Progenitor cell of endocrine pancreas (in vitro differentiated cells): ENCODE data around the gene FTSJ1. TPM values are rescaled to one million over a fixed set of nuclear protein-coding genes. Genes with fewer than 3 reads are reported as not detected.
"Not testable (repeated sequence)": the region's sequence is repeated elsewhere in the genome, so short reads cannot be mapped to it uniquely, and the experiment has no call there.

ENCODE experiments used
- DNase-seq: peaks from one replicate; pipeline ENCODE4 v3.0.0; 2021; ENCODE audit warnings: low spot score; ENCODE audit not compliant: unreplicated experiment
- H3K27ac Mint-ChIP-seq: 2 replicates; pipeline ENCODE4 v1.8.0; 2021; ENCODE audit warnings: mild to moderate bottlenecking, moderate library complexity, mixed read lengths
- H3K27me3 Mint-ChIP-seq: 2 replicates; pipeline ENCODE4 v1.8.0; 2021; ENCODE audit warnings: mixed read lengths
- H3K36me3 Mint-ChIP-seq: 2 replicates; pipeline ENCODE4 v1.8.0; 2022; ENCODE audit warnings: mixed read lengths; ENCODE audit not compliant: insufficient read depth
- H3K4me1 Mint-ChIP-seq: 2 replicates; pipeline ENCODE4 v1.8.0; 2021; ENCODE audit warnings: low read depth, mixed read lengths
- H3K4me3 Mint-ChIP-seq: 2 replicates; pipeline ENCODE4 v1.8.0; 2021; ENCODE audit warnings: low read depth, mild to moderate bottlenecking, moderate library complexity, mixed read lengths
- H3K9me3 Mint-ChIP-seq: 2 replicates; pipeline ENCODE4 v1.8.0; 2021; ENCODE audit warnings: low read depth, mixed read lengths
- total RNA-seq: library from RNA; stranded (reverse); gene quantifications from 2 replicates; pipeline ENCODE4 v1.2.1, GENCODE V29; 2021
- TF ChIP-seq, protein P1 (sequence below): fragments of 200-600 bp; sonication (generic); IDR thresholded peaks from one replicate; pipeline ENCODE4 v1.5.0; 2021; ENCODE audit warnings: antibody characterized with exemption, mild to moderate bottlenecking; ENCODE audit not compliant: unreplicated experiment

FTSJ1 gene
- total RNA-seq, 1 donor from 2014 or later: 40.5 TPM

DNA sequence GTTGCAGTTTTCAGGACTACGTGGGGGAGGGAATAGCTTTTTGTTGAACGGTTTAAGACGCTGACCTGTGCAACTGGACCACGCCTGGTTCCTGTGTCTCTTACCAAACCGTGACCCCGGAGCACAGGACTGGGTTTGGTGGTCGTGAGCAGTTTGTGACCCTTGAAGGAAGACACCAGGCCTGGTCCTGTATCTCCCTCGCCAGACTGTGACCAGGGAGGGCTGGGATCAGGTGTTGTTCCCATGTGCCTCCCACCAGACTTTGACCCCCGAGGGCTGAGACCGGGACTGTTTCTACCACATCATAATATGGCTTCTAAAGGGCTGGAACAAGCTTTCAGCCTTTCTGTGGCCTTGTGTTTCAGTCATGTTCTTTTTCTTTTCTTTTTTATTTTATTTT lies 46.3 kb downstream of the FTSJ1 start:
- Mint-ChIP-seq H3K27me3 (no peaks in the 10 kb centered on the region), H3K9me3 (peaks cover 7% of the 10 kb centered on the region), H3K27ac (peak overlapping the region; percentile 93), H3K4me1 (peaks cover 8% of the 10 kb centered on the region), H3K36me3 (peaks cover 1% of the 10 kb centered on the region), H3K4me3 (peak overlapping the region; percentile 87)
- TF ChIP-seq, protein P1, sequence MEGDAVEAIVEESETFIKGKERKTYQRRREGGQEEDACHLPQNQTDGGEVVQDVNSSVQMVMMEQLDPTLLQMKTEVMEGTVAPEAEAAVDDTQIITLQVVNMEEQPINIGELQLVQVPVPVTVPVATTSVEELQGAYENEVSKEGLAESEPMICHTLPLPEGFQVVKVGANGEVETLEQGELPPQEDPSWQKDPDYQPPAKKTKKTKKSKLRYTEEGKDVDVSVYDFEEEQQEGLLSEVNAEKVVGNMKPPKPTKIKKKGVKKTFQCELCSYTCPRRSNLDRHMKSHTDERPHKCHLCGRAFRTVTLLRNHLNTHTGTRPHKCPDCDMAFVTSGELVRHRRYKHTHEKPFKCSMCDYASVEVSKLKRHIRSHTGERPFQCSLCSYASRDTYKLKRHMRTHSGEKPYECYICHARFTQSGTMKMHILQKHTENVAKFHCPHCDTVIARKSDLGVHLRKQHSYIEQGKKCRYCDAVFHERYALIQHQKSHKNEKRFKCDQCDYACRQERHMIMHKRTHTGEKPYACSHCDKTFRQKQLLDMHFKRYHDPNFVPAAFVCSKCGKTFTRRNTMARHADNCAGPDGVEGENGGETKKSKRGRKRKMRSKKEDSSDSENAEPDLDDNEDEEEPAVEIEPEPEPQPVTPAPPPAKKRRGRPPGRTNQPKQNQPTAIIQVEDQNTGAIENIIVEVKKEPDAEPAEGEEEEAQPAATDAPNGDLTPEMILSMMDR: no peak
- no peak for DNase-seq

DNA sequence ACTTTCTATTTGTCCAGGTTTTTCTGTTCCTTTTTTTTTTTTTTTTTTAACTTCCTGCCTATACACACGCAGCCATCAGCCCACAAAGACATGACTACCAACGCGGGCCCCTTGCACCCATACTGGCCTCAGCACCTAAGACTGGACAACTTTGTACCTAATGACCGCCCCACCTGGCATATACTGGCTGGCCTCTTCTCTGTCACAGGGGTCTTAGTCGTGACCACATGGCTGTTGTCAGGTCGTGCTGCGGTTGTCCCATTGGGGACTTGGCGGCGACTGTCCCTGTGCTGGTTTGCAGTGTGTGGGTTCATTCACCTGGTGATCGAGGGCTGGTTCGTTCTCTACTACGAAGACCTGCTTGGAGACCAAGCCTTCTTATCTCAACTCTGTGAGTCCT lies 47.7 kb downstream of the FTSJ1 start:
- DNase-seq: no peak
- H3K4me1 Mint-ChIP-seq: peaks cover 8% of the 10 kb centered on the region
- H3K9me3 Mint-ChIP-seq: peaks cover 8% of the 10 kb centered on the region
- H3K36me3 Mint-ChIP-seq: peaks cover 7% of the 10 kb centered on the region
- H3K27me3 Mint-ChIP-seq: no peaks in the 10 kb centered on the region
- H3K4me3 Mint-ChIP-seq: peak overlapping the region; percentile 45
- H3K27ac Mint-ChIP-seq: peak overlapping the region; percentile 49
- TF ChIP-seq, protein P1: no peak

DNA sequence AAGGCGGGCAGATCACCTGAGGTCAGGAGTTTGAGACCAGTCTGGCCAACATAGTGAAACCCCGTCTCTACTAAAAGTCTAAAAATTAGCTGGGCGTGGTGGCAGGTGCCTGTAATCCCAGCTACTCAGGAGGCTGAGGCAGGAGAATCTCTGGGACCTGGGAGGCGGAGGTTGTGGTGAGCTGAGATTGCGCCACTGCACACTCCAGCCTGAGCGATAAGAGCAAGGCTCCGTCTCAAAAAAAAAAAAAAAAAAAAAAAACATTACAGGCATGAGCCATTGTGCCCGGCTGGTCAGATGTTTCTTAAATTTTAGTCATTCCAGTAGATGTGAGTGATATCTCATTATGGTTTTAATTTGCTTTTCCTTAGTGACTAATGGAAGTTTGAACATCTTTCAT lies 49.9 kb downstream of the FTSJ1 start:
- not testable (repeated sequence) for H3K36me3 Mint-ChIP-seq, H3K27me3 Mint-ChIP-seq, H3K27ac Mint-ChIP-seq, H3K4me1 Mint-ChIP-seq, DNase-seq, H3K4me3 Mint-ChIP-seq, H3K9me3 Mint-ChIP-seq

DNA sequence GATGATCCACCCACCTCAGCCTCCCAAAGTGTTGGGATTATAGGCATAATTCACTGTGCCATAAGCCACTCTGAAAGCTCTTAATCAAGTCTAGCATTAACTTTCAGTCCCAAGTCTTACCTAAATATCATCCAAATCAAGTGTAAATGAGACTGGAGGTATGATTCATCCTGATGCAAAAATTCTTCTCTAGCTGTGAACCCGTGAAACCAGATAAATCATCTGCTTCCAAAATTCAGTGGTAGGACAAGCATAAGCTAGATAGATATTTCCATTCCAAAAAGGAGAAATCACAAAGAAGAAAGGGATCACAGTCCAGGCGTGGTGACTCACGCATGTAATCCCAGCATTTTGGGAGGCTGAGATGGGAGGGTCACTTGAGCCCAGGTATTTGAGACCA lies 54.7 kb downstream of the FTSJ1 start:
- no peaks in the 10 kb centered on the region for H3K4me1 Mint-ChIP-seq
- no peak overlapping the region for H3K27ac Mint-ChIP-seq
- DNase-seq: no peak
- TF ChIP-seq, protein P1: no peak
- no peak overlapping the region for H3K4me3 Mint-ChIP-seq
- H3K36me3 Mint-ChIP-seq: peaks cover 7% of the 10 kb centered on the region
- H3K27me3 Mint-ChIP-seq: no peaks in the 10 kb centered on the region
- peaks cover 24% of the 10 kb centered on the region for H3K9me3 Mint-ChIP-seq

DNA sequence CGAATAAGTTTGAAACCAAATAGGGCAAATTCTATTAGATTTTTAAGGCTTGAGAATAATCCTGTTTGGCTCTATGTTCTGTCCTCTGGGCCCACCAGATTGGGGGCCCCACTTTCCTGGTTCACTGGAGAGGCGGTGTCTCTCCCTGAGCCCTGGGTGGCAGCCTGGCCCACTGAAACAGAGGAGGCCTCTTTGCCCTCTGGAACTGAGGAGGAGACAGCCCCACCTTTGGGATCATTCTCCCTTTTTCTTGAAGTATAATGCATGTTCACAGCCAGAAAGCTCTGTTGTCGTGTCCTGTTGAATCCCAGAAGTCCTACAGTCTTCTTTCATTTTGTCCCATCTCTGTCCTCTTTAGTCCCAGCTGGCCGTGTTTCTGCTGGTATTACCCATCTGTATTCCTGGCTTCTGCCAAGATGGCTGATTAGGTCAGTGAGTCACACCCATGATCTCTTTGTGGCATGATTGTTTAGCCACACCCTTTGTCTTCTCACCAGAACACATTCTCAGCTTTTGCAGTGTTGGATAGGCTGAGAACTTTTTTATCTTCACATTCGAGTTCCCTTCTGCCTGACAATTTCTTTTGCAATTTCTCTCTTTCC lies 55.5 kb downstream of the FTSJ1 start:
- H3K36me3 Mint-ChIP-seq: peaks cover 7% of the 10 kb centered on the region
- H3K4me1 Mint-ChIP-seq: no peaks in the 10 kb centered on the region
- peak overlapping the region; percentile 3 for H3K27ac Mint-ChIP-seq
- no peak overlapping the region for H3K4me3 Mint-ChIP-seq
- peaks cover 24% of the 10 kb centered on the region for H3K9me3 Mint-ChIP-seq
- H3K27me3 Mint-ChIP-seq: no peaks in the 10 kb centered on the region
- DNase-seq: no peak
- TF ChIP-seq, protein P1: no peak

DNA sequence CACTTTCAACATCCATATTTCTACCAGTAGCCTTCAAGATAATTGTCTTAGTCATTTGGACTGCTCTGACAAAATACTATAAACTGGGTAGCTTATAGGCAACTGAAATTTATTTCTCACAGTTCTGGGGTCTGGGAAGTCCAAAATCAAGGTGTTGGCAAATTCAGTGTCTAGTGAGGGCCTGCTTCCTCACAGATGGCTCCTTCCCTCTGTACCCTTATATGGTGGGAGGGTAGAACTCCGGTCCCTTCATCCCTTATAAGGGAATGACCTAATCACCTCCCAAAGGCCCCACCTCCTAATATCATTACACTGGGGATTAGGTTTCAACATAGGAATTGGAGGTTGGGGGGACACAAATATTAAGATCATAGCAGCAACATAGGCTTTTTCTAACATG lies 56.2 kb downstream of the FTSJ1 start:
- no peaks in the 10 kb centered on the region for H3K4me1 Mint-ChIP-seq
- H3K4me3 Mint-ChIP-seq: no peak overlapping the region
- H3K36me3 Mint-ChIP-seq: peaks cover 7% of the 10 kb centered on the region
- H3K27me3 Mint-ChIP-seq: no peaks in the 10 kb centered on the region
- peak overlapping the region; percentile 3 for H3K27ac Mint-ChIP-seq
- peaks cover 24% of the 10 kb centered on the region for H3K9me3 Mint-ChIP-seq
- TF ChIP-seq, protein P1: no peak
- DNase-seq: no peak
